Measurements from ENCODE around the gene GAK.

DNA sequence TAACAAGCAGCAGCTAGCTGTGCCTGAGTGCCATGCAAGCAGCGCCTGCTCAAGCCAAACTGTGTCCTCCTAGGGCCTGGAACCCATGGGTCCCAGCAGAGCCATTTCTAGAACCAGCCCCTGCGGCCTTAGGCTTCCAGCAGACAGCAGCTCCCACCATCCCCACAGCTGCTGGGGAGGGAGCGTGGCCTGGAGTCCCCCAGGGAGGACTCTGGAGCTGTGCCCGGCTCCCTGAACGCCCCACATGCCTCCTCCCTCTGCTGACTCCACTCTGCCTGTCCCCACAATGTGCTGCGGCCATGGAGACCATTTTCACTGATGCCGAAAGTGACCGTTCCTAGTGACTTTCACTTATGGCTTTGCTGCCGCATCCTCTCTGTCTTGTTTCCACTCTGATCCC, 45.9 kb downstream of the GAK start:
- TF ChIP-seq, protein P1, sequence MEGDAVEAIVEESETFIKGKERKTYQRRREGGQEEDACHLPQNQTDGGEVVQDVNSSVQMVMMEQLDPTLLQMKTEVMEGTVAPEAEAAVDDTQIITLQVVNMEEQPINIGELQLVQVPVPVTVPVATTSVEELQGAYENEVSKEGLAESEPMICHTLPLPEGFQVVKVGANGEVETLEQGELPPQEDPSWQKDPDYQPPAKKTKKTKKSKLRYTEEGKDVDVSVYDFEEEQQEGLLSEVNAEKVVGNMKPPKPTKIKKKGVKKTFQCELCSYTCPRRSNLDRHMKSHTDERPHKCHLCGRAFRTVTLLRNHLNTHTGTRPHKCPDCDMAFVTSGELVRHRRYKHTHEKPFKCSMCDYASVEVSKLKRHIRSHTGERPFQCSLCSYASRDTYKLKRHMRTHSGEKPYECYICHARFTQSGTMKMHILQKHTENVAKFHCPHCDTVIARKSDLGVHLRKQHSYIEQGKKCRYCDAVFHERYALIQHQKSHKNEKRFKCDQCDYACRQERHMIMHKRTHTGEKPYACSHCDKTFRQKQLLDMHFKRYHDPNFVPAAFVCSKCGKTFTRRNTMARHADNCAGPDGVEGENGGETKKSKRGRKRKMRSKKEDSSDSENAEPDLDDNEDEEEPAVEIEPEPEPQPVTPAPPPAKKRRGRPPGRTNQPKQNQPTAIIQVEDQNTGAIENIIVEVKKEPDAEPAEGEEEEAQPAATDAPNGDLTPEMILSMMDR (IDR thresholded peaks at IDR 0.05): no peak
- no peak for TF ChIP-seq POLR2A (IDR thresholded peaks at IDR 0.05)

Measured in right lobe of liver (tissue), 4 donors.